SIG-M5 treated with dmso at 0.1 percent for 504 hours (cell line): Measurements from ENCODE around the gene CDH4.

ENCODE experiments used
- DNase-seq: peaks from one replicate; lab custom pipeline; 2025; ENCODE audit not compliant: unreplicated experiment; lab: John Stamatoyannopoulos, UW

CDH4 gene

DNA sequence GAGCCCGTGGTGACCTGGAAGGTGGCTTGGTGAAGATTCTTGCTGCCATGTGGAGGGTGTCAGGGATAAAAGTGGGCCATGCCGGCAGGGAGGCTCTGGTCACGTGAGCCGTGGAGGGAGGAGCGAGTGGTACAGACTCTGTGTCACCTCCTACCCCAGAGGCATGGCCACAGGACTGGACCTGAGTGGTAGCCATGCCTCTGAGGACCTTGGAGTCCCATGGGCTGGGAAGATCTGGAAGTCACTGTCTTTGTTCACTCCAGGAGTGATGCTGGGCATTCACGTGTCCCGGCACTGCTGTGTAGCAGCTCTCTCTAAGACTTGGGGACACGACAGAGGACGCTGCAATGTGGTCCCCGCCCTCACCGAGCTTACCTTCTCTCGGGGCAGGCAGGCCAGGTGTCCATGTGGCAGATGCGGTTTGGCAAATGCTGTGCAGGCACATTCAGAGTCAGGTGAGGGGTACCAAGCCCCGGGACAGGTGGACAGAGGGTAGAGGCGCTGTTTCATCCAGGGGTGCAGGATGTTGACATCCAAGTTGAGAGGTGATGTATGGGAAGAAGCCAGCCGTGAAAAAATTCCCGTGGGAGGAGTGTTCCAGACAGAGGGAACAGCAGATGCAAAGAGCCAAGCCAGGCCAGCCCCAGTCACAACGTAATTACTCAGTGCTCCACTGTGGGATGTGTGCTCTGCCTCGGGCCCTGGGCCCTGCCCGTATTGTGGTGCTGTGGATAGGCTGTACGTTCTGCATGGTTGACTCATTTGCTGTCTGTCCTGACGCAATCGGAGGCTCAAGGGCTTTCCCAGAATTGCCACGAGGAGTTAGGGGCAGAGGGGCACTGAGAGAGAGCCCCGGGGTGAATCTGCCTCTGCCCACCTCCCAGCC, 505.9 kb downstream of the CDH4 start:
- no peak for DNase-seq

DNA sequence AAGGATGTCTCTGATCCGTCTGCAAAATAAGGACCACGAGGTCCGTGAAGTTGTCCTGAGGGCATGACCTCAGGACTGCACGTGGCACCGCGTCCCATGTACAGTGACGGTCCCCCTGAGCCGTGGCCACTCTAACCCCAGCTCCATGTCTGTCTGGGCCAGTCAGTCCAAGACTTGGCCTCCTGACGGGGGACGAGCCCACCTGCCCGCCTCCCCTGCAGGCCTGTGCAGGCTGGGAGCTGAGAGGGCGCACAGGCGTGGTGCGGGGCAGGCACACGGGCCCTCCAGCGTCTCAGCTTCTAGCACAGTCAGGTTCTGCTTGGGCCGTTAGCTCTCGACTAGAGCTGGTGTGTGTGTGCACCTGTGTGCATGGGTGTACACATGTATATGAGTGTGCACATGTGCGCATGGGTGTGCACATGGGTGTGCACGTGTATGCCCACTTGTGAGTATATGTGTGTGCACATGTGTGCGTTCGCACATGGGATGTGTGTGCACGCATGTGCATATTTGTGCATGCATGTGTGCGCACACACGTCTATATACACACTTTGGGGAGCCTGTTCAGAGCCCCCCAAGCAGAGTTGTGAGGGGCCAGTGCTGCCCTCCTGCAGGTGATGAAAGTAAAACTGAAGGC, 506.6 kb downstream of the CDH4 start:
- no peak for DNase-seq

DNA sequence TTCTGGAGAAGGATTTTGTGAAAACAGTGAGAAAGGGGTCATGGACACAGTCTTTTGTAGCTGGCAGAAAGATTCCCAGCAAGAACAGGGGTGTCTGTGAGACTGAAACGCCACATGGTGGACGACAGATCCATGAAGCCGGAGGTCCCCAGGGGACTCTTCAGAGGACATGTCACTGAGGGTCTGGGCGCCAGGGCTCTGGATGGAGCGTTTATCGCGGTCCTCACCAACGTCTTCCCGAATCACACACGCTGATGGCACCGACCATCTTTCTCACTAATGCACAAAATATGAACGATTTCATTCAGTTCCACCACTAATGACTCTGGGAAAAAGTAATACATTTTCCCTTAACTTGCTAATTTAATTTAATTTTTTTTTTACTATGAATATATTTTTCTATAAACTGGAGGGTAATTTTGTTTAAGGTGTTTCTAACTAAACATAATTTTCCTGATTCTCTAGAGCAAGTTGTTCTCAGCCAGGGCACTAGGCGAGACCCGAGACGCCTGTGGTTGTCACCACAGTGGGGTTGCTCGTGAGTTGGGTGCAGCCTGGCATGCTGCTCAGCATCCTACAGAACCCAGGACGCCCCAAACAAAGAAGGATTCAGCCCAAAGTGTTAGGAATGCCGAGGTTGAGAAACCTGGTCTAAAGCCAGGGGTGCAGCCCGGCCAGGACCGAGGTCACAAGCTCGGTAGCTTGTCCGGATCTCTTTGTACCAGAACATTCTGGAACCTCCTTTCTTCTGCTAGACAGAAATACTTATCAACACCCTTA, 507.4 kb downstream of the CDH4 start:
- no peak for DNase-seq

DNA sequence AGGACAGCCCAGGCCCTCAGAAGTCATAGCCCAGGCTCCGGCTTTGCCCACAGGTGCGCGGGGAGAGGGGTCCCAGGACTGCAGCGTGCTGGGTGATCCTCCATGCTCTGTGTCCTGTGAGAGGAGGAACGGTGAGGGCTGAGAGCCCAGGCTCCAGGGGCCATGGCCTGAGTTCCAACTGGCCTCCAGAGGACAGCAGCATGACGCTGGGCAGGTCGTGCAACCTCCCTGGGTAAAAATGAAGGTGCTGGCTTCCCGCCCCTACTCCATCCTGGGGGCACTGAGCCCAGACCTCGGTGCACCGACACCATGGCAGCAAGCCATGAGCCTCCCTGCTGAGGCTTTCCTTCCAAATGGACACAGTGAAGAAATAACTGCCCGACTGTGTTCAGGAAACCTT, 508.3 kb downstream of the CDH4 start:
- no peak for DNase-seq

DNA sequence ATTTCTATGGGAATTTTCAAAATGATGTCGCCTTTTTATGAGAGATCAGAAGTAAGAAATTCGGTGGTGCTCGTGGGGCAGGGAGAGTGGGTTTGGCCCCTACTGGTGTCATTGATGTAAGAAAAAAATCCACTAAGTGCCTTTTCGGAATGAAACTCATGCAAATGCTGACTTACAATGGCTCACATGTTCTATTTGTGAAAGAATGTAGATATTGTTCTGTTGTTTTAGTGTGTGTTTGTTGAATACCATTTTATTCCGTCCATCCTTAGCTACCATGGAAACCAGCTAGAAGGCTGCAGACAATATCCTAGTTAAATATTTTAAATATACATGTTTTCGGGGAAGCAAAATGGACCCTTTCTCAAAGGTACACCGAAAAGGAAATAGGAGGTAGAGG, 508.7 kb downstream of the CDH4 start:
- DNase-seq = no peak

DNA sequence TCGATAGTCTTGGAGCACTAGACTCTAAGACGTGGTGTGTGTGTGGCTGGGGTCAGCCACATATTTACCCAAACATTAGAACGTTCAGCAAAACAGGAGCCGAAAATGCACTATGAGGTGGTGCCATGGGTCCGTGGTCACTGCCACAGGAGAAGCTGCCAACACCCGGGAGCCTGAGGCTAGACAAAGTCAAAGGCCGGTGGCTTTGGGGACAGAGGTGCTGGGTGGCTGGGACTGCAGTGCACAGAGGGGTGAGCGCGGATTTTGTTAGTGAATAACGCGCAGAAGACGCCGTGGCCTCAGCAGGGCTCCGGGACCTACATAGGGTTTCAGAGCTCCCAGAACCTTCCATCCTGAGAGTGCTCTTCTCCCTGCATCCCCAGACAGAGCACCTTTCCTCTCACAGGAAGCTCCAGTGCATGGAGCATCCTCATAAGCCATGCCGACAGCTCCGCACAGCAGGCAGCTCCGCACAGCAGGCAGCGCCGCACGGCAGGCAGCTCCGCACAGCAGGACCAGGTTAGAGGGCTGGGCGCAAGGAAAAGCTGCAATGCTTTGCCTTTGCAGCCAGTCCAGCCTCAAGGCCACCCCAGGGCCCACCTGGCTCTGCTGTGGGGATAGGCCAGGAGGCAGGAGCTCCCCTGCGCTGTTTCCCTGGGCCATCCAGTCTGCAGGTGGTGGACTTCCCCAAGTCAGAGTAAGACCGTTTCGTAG, 509.5 kb downstream of the CDH4 start:
- no peak for DNase-seq

DNA sequence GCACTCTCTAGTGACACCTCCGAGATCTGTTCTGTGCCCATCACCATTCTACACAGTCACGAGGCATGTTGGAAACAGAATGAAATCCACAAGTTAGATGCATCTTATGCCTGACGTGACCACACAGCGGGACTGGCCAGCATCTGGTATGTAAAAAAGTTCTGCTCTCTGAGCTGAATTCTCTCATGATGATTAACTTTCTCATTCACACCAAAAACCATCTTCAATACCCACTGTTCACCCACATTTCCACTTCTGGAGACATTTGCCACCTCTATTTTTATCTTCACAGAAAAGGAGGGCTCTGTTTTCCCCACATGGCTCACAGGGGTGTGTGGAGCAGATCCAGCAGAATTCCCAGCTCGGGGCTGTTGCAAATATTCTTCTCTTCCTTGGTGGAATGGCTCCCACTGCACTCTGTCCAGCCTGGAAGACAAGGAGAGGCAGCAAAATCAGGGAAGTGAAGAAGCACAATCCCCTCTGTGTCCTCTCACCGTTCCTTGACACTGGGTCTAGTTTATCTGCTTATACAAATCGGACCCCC, 510.2 kb downstream of the CDH4 start:
- DNase-seq = no peak

DNA sequence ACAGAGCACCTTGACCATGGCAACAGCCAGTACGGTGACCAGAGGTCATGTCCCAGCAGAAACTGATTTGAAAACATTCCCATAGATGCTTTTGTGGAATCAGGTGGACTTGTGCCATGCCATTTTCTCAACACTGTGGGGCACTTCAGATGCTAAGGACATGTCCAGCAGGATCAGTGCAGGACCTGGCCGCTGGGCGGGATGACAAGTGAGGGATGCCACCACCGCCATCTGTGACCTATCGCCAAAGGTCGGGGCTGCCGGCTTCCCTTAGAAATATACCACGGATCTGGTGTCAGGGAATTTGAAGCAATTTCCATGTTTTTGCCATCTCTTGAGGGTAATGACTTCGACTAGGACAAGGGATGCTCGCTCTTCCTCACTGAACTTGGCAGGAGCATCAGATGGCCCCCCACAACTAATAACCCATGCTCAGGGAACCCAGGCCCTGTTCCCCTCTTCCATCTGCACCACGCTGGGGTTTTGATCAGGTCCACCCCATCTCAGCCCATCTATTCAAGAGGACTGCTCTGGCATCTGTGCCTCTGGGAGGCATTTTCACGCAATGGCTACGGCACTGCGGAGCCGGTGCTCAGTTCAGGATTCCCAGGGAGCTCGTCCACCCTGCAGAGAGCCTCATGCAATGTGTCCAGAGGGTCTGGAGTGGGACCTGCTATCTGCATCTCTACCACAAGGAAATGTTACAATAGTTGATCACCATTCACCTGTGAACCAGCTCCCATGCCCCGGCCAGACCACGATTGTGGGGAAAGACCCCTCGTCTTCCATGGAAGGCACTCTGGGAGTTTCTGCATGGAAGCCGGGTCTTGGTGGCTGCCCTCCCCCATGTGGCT, 511.1 kb downstream of the CDH4 start:
- no peak for DNase-seq

DNA sequence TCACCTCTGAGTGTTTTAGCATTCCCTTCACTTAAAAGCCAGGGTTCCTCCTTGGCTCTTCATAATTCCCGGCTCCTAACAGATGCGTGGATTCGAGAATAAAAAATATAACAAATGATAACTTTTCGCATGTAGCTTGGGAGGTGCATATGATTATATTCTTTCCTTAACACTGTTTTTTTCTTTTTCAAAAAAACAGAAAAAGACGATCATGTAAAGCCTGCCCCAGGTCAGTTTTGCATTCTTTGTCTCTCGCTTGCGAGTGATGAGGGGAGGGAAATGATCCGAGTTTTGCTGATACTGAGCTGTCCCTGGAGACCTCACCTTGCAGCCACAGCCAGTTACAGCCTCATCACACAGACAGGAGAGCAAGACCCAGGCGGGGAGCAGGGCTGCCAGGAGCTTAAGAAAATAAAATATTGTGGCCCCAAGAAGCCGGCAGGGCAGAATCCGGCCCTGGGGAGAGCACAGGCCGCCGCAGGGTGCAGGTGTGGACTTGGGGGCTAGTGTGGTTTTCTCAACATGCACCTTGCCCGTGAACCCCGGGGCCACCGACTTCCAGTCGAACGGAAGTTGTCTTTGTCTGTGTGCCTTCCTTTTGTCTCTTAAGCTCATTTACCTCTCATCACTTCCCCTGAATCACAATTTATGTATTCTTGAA, 511.8 kb downstream of the CDH4 start:
- no peak for DNase-seq

DNA sequence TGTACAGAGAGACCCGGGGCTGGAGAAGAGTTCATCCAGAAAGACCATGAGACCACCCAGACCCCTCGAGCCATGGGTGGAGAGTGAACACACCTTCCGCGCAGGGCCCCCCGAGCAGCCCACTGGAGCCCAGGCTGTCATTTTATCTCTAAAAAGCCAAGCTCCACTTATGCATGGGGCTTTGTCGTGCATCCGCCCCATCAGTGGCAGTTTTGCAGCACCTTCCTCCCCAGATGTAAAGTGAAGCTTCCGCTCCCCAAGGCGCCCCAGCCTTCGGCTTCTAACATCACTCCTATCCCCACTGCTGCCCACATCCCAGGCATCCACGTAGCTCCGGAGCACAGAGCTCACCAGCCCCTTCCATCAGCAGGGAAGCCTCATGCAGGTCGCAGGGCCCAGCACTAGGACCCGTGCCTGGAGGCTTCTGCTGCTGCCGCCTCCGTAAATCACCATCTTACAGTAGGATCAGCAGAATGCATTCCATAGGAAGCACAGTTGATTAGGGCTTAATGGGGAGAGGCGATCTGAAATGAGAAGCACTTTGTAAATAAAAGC, 512.5 kb downstream of the CDH4 start:
- DNase-seq = no peak

DNA sequence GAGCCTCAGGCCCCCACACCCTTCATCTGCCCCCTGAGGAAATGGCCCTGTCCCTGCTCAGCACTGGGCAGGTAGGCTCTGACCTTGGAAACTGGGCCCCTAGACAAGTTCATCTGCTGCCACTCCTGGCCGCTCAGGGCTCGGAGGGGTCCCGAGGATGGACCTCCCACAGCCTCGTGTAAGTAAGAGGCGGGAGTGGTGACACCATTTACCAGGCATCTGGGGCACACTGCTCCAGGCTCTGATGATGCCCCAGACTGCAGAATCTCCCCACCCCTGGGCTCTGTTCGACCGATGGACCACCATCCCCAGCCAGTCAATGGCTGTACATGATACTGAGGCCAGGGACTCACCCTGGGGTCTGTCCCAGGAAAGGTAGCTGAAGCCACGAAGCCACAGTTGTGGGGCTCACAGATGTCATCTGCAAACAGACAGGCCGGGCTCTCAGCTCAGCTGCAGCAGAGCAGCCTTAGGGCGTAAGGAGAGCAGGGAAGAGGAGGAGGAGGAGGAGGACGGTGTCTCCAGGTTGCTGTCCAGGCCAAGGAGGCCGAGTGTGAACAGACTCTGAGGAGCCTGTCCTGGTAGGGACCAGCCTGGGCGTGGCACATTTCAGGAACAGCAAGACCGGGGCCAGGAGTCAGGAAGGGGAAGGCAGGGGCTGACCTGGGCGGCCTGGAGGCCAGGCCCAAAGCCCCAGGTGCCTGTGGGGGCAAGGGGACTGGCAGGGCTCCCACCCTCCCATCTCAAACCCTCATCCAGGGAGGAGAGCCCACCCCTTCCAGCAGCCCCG, 513.2 kb downstream of the CDH4 start:
- DNase-seq = no peak

DNA sequence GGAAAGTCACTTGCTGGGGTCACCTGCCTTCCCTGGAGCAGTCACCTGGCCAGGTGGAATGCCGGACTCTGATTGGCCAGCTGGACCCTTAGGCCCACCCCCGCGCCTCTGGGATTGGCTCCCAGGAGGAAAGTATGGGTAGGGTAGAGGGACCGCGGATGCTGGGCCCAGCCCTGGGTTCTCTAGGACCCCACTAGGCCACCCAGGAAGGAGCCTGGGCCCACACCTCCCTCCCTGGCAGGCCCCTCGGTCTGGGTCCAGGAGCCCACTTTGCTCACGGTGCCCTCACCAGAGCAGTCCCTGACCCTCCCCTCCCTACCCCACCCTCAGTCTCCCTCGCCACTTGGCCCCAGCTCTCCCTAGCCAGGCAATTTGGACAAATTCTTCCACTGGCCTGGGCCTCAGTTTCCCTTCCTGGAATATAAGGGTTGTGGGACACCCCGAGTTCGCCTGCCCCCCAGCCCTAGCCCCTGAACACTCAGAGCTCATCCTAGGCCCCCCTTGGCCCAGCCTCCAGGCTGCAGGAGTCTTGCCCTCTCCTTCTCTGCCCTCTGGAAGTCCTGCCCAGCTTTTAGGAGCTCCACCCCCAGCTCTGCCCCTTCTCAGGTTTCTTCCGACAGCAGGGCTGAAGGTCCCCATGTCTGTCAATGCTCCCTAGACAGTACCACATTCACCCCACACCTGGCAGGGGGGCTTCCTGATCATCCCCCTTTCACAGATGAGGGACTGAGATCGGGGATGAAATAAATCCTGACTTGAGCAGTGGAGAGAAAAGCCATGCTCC, 514.0 kb downstream of the CDH4 start:
- DNase-seq = no peak

DNA sequence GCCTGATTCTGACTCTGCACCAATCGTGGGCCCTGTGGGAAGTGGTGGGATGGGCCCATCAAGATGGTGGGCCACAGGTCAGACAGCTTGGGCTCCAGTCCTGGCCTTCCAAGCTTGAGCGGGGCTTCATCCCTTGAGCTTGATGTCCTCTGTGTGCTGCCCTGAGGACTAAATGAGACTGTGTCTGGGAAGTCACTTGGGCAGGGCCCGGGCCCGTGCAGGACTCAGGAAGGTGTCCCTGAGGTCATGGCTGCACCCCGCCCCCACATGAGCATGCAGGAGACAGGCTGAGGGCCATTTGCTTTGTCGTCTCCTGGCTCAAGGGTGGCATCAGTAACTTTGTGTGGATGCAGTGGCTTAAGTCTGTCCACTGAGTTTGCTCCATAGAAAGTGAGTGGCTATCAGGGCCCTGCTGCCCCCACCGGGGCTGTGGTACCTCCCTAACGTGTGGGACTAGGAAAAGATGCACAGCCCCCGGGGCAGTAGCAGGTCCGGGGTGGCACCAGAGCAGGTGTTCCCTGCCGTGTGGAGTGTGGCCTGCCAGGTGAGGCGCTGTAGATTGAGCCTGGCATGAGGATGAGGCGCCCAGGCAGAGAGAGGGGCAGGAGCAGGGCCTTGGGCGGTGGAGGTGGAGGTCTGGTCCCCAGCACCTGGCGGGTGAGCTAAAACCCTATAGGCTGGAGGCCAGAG, 515.0 kb downstream of the CDH4 start:
- no peak for DNase-seq

DNA sequence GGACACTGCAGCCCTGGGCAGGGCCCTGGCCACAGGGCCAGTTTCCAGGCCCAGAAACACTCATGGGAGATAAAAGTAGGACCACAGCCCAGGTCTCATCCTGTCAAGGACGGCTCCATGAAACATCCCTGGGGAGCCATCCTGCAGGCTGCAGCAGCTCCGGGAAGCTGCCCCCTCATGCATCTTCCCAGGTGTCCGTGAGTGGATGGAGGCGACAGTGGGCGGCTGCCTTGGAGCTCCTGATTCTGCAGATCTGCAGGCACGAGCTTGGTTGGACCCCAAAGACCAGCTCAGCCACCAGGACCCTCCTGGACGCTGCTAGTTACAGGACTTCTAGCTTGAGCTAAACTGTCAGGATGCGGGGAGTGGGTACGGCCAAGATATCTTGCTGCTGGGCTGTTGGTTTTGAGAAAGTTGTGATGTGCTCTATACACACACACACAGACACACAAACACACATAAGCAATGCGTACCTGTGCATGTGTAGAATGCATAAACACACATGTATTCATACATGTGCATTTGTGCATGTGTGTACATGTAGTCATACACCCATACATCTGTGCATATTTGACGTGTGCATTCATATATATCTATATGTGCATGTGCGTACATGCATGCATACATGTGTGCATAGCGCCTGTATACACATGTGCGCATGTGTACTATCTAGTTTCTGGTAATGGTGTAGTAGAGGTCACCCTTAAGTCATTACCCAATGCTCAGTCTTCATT, 515.9 kb downstream of the CDH4 start:
- no peak for DNase-seq

DNA sequence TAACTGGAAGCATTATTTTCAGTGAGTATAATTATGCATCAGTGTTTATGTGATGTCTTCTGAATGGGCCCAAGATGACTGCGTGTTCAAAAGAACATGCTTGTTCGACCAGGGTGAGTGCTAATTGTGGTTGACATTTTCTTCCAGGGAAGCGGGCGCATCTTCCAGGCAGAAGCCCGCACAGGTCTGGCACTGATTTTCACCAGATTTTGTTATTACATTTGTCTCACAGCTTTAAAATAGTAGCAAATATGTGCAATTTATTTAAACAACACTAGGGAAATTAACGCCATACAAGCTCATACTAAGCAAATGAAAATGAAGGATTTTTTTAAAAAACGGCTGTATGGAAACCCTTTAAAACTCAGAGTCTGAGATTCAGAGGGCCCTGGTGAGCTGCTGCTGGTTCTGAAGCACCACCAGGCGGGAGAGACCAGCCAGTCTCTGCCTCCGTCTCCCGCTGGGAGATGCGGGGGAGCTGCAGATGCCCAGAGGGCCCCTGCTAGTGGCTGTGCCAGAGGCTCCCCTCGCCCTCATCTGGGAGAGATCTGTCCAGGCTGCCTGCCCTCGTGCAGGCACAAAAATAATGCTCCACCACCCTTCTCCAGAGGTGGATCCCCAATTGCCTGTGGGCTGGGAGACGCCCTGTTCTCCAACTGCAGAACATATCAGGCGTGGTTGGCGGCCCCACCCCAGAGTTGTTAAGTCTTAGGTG, 516.7 kb downstream of the CDH4 start:
- no peak for DNase-seq
